HepG2 (cell line): Measurements from ENCODE around the gene DNPEP.

ENCODE experiments used
- EZH2 ChIP-seq: conservative IDR thresholded peaks from 2 replicates; pipeline ENCODE4 v1.6.1; 2012; ENCODE audit warnings: mild to moderate bottlenecking, low read depth, low read length, moderate library complexity
- GPN1 ChIP-seq: sonication (generic); formaldehyde crosslinking; IDR thresholded peaks from 2 replicates; pipeline ENCODE4 v1.5.1; 2020; ENCODE audit warnings: missing genetic modification reagents, borderline replicate concordance
- THYN1 ChIP-seq: sonication (generic); formaldehyde crosslinking; IDR thresholded peaks from 2 replicates; pipeline ENCODE4 v1.8.1; 2023; ENCODE audit warnings: low read depth, mild to moderate bottlenecking, moderate library complexity, missing genetic modification reagents, borderline replicate concordance
- YY1 ChIP-seq: IDR thresholded peaks from 2 replicates; pipeline ENCODE4 v1.6.1; 2011; ENCODE audit warnings: low read length, low read depth, moderate library complexity, mild to moderate bottlenecking; ENCODE audit not compliant: insufficient read depth, insufficient replicate concordance
- ZFY ChIP-seq: sonication (generic); formaldehyde crosslinking; IDR thresholded peaks from 2 replicates; pipeline ENCODE4 v1.4.0; 2020; ENCODE audit warnings: missing genetic modification reagents
- ZNF274 ChIP-seq: sonication (generic); formaldehyde crosslinking; IDR thresholded peaks from 2 replicates; pipeline ENCODE4 v1.5.1; 2020; ENCODE audit warnings: mild to moderate bottlenecking, missing genetic modification reagents
- TF ChIP-seq, protein P1 (sequence below), 2 experiments: IDR thresholded peaks; 2 replicates each; pipeline ENCODE4 v1.6.1; 2011 to 2012; ENCODE audit warnings: low read length in 2 of 2, borderline replicate concordance in 1 of 2, low read depth in 1 of 2, mild to moderate bottlenecking in 1 of 2, moderate library complexity in 1 of 2
- TF ChIP-seq, protein P2 (sequence below): sonication (generic); formaldehyde crosslinking; IDR thresholded peaks from 2 replicates; pipeline ENCODE4 v1.5.0; 2020; ENCODE audit warnings: mild to moderate bottlenecking, missing genetic modification reagents, moderate library complexity
- TF ChIP-seq, protein P3 (sequence below): sonication (generic); formaldehyde crosslinking; IDR thresholded peaks from 2 replicates; pipeline ENCODE4 v1.4.0; 2020; ENCODE audit warnings: missing genetic modification reagents
- TF ChIP-seq, protein P4 (sequence below): sonication (generic); formaldehyde crosslinking; IDR thresholded peaks from 2 replicates; pipeline ENCODE4 v1.5.1; 2020; ENCODE audit warnings: missing genetic modification reagents, mild to moderate bottlenecking, borderline replicate concordance

DNA sequence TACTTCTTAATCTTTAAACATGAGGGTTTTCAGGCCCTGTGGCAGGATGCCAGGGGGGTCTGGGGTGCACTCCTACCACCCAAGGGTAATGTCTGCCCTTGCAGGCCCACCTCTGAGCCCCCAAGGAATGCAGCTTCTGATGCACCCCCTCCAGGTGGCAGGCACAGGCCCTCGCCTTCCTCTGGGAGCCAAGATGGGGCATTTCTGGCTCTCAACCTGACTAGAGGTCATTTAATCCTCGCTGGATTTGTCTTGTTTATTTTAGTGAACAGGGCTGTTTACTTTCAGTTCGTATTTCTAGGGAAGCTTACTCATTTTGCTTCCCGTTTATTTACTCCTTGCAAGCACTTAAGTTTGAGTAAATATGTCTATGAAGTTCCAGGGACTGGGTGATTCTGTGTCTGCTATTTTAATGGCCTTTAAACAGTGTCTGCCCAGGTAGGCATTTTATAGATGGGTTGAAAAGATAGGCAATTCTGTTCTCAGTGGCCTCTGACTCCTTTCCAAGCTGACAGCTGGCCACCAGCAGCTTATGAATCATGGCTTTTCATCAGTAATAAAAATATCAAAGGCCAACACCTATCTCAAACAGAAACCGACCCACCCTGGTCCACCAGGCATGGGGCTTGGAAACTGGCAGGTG is 11.1 kb upstream of the DNPEP start:
- TF ChIP-seq, protein P1, sequence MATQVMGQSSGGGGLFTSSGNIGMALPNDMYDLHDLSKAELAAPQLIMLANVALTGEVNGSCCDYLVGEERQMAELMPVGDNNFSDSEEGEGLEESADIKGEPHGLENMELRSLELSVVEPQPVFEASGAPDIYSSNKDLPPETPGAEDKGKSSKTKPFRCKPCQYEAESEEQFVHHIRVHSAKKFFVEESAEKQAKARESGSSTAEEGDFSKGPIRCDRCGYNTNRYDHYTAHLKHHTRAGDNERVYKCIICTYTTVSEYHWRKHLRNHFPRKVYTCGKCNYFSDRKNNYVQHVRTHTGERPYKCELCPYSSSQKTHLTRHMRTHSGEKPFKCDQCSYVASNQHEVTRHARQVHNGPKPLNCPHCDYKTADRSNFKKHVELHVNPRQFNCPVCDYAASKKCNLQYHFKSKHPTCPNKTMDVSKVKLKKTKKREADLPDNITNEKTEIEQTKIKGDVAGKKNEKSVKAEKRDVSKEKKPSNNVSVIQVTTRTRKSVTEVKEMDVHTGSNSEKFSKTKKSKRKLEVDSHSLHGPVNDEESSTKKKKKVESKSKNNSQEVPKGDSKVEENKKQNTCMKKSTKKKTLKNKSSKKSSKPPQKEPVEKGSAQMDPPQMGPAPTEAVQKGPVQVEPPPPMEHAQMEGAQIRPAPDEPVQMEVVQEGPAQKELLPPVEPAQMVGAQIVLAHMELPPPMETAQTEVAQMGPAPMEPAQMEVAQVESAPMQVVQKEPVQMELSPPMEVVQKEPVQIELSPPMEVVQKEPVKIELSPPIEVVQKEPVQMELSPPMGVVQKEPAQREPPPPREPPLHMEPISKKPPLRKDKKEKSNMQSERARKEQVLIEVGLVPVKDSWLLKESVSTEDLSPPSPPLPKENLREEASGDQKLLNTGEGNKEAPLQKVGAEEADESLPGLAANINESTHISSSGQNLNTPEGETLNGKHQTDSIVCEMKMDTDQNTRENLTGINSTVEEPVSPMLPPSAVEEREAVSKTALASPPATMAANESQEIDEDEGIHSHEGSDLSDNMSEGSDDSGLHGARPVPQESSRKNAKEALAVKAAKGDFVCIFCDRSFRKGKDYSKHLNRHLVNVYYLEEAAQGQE (IDR thresholded peaks at IDR 0.05; ENCODE audit: borderline replicate concordance in 1 of 2, low read depth in 1 of 2, low read length in 2 of 2) = peak in 1 of 2 experiments; percentile 62; a peak in 1 of 4 replicates
- TF ChIP-seq, protein P2, sequence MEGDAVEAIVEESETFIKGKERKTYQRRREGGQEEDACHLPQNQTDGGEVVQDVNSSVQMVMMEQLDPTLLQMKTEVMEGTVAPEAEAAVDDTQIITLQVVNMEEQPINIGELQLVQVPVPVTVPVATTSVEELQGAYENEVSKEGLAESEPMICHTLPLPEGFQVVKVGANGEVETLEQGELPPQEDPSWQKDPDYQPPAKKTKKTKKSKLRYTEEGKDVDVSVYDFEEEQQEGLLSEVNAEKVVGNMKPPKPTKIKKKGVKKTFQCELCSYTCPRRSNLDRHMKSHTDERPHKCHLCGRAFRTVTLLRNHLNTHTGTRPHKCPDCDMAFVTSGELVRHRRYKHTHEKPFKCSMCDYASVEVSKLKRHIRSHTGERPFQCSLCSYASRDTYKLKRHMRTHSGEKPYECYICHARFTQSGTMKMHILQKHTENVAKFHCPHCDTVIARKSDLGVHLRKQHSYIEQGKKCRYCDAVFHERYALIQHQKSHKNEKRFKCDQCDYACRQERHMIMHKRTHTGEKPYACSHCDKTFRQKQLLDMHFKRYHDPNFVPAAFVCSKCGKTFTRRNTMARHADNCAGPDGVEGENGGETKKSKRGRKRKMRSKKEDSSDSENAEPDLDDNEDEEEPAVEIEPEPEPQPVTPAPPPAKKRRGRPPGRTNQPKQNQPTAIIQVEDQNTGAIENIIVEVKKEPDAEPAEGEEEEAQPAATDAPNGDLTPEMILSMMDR (CRISPR knock-in tag) = no peak
- TF ChIP-seq ZFY (CRISPR knock-in tag) = no peak
- TF ChIP-seq EZH2 = no peak
- no peak for TF ChIP-seq YY1
- TF ChIP-seq, protein P3, sequence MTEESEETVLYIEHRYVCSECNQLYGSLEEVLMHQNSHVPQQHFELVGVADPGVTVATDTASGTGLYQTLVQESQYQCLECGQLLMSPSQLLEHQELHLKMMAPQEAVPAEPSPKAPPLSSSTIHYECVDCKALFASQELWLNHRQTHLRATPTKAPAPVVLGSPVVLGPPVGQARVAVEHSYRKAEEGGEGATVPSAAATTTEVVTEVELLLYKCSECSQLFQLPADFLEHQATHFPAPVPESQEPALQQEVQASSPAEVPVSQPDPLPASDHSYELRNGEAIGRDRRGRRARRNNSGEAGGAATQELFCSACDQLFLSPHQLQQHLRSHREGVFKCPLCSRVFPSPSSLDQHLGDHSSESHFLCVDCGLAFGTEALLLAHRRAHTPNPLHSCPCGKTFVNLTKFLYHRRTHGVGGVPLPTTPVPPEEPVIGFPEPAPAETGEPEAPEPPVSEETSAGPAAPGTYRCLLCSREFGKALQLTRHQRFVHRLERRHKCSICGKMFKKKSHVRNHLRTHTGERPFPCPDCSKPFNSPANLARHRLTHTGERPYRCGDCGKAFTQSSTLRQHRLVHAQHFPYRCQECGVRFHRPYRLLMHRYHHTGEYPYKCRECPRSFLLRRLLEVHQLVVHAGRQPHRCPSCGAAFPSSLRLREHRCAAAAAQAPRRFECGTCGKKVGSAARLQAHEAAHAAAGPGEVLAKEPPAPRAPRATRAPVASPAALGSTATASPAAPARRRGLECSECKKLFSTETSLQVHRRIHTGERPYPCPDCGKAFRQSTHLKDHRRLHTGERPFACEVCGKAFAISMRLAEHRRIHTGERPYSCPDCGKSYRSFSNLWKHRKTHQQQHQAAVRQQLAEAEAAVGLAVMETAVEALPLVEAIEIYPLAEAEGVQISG = no peak
- no peak for TF ChIP-seq GPN1 (CRISPR knock-in tag)
- TF ChIP-seq, protein P4, sequence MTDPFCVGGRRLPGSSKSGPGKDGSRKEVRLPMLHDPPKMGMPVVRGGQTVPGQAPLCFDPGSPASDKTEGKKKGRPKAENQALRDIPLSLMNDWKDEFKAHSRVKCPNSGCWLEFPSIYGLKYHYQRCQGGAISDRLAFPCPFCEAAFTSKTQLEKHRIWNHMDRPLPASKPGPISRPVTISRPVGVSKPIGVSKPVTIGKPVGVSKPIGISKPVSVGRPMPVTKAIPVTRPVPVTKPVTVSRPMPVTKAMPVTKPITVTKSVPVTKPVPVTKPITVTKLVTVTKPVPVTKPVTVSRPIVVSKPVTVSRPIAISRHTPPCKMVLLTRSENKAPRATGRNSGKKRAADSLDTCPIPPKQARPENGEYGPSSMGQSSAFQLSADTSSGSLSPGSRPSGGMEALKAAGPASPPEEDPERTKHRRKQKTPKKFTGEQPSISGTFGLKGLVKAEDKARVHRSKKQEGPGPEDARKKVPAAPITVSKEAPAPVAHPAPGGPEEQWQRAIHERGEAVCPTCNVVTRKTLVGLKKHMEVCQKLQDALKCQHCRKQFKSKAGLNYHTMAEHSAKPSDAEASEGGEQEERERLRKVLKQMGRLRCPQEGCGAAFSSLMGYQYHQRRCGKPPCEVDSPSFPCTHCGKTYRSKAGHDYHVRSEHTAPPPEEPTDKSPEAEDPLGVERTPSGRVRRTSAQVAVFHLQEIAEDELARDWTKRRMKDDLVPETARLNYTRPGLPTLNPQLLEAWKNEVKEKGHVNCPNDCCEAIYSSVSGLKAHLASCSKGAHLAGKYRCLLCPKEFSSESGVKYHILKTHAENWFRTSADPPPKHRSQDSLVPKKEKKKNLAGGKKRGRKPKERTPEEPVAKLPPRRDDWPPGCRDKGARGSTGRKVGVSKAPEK = no peak
- no peak for TF ChIP-seq THYN1
- TF ChIP-seq ZNF274 (CRISPR knock-in tag) = no peak
